HepG2 (cell line): Measurements from ENCODE around the gene VSIG10L. TPM values are rescaled to one million over a fixed set of nuclear protein-coding genes. Genes with fewer than 3 reads are reported as not detected.

Experiments
- EP300 ChIP-seq, 3 experiments: sonication (generic) in 1 of 3; formaldehyde crosslinking in 1 of 3; IDR thresholded peaks; 2 replicates each; pipeline versions ENCODE4 v1.5.1 to v1.6.1; 2011 to 2020; ENCODE audit warnings: low read depth in 2 of 3, low read length in 2 of 3, borderline replicate concordance in 1 of 3, improper control_type of control experiment in 1 of 3, mild to moderate bottlenecking in 1 of 3, missing genetic modification reagents in 1 of 3, moderate library complexity in 1 of 3
- HIVEP1 ChIP-seq: sonication (generic); formaldehyde crosslinking; IDR thresholded peaks from 2 replicates; pipeline ENCODE4 v1.4.0; 2020; ENCODE audit warnings: mild to moderate bottlenecking, missing genetic modification reagents
- KDM3A ChIP-seq: IDR thresholded peaks from 2 replicates; pipeline ENCODE4 v1.6.1; 2018; ENCODE audit warnings: low read depth, missing compliant biosample characterization
- MAFF ChIP-seq: IDR thresholded peaks from 2 replicates; pipeline ENCODE4 v1.6.1; 2011; ENCODE audit warnings: low read depth, low read length, improper control_type of control experiment
- MED8 ChIP-seq: sonication (generic); formaldehyde crosslinking; IDR thresholded peaks from 2 replicates; pipeline ENCODE4 v1.8.1; 2023; ENCODE audit warnings: mild to moderate bottlenecking, missing genetic modification reagents; ENCODE audit not compliant: insufficient replicate concordance
- SALL2 ChIP-seq: sonication (generic); formaldehyde crosslinking; IDR thresholded peaks from 2 replicates; pipeline ENCODE4 v1.8.1; 2023; ENCODE audit warnings: mild to moderate bottlenecking, missing genetic modification reagents, inconsistent platforms
- SMAD1 ChIP-seq: sonication (generic); formaldehyde crosslinking; IDR thresholded peaks from 2 replicates; pipeline ENCODE4 v1.4.0; 2020; ENCODE audit warnings: missing genetic modification reagents, low read depth, mild to moderate bottlenecking, borderline replicate concordance
- SP4 ChIP-seq: sonication (generic); formaldehyde crosslinking; IDR thresholded peaks from 2 replicates; pipeline ENCODE4 v1.8.1; 2023; ENCODE audit warnings: mild to moderate bottlenecking, missing genetic modification reagents
- SYNCRIP ChIP-seq: fragments of 200-400 bp; formaldehyde crosslinking; IDR thresholded peaks from 2 replicates; pipeline ENCODE4 v1.6.1; 2018; ENCODE audit warnings: mild to moderate bottlenecking, low read depth, low read length; ENCODE audit not compliant: insufficient read depth
- TEAD2 ChIP-seq: sonication (generic); formaldehyde crosslinking; IDR thresholded peaks from 2 replicates; pipeline ENCODE4 v1.9.0; 2021; ENCODE audit warnings: missing genetic modification reagents
- TOE1 ChIP-seq: sonication (generic); formaldehyde crosslinking; IDR thresholded peaks from 2 replicates; pipeline ENCODE4 v1.4.0; 2020; ENCODE audit warnings: mild to moderate bottlenecking, missing genetic modification reagents
- TP53 ChIP-seq: sonication (generic); formaldehyde crosslinking; conservative IDR thresholded peaks from 2 replicates; pipeline ENCODE4 v1.4.0; 2020; ENCODE audit warnings: missing genetic modification reagents
- ZNF232 ChIP-seq: sonication (generic); formaldehyde crosslinking; IDR thresholded peaks from 2 replicates; pipeline ENCODE4 v1.4.0; 2020; ENCODE audit warnings: missing genetic modification reagents, borderline replicate concordance
- ZNF296 ChIP-seq: sonication (generic); formaldehyde crosslinking; conservative IDR thresholded peaks from 2 replicates; pipeline ENCODE4 v1.5.0; 2020; ENCODE audit warnings: mild to moderate bottlenecking, missing genetic modification reagents
- ZNF383 ChIP-seq: sonication (generic); formaldehyde crosslinking; IDR thresholded peaks from 2 replicates; pipeline ENCODE4 v1.4.0; 2020; ENCODE audit warnings: missing genetic modification reagents, mild to moderate bottlenecking, borderline replicate concordance
- ZNF451 ChIP-seq: sonication (generic); formaldehyde crosslinking; IDR thresholded peaks from 2 replicates; pipeline ENCODE4 v1.5.0; 2020; ENCODE audit warnings: mild to moderate bottlenecking, missing genetic modification reagents
- ZNF577 ChIP-seq: sonication (generic); formaldehyde crosslinking; IDR thresholded peaks from 2 replicates; pipeline ENCODE4 v1.4.0; 2020; ENCODE audit warnings: mild to moderate bottlenecking, low read depth, missing genetic modification reagents, borderline replicate concordance
- ZNF616 ChIP-seq: sonication (generic); formaldehyde crosslinking; IDR thresholded peaks from 2 replicates; pipeline ENCODE4 v1.5.0; 2020; ENCODE audit warnings: low read depth, mild to moderate bottlenecking, missing genetic modification reagents
- ZNF644 ChIP-seq: IDR thresholded peaks from 2 replicates; pipeline ENCODE4 v1.6.1; 2016; ENCODE audit warnings: low read depth
- ZNF768 ChIP-seq: sonication (generic); formaldehyde crosslinking; IDR thresholded peaks from 2 replicates; pipeline ENCODE4 v1.4.0; 2020; ENCODE audit warnings: missing genetic modification reagents
- ZNF782 ChIP-seq: sonication (generic); formaldehyde crosslinking; IDR thresholded peaks from 2 replicates; pipeline ENCODE4 v1.4.0; 2020; ENCODE audit warnings: missing genetic modification reagents, mild to moderate bottlenecking, borderline replicate concordance
- ZSCAN12 ChIP-seq: sonication (generic); formaldehyde crosslinking; IDR thresholded peaks from 2 replicates; pipeline ENCODE4 v1.9.0; 2021; ENCODE audit warnings: mild to moderate bottlenecking, missing genetic modification reagents
- polyA plus RNA-seq, 8 experiments: library from polyadenylated mRNA; depleted of rRNA in 3 of 8; stranded (reverse) in 7 of 8; unstranded in 1 of 8; fragments of >200 nt; fragmentation: Illumina TruSeq in 4 of 8; extraction: Trizol in 4 of 8; gene quantifications; 2 replicates each; pipeline versions ENCODE4 v1.2.1 to v1.2.3, GENCODE V29; 2011 to 2016; ENCODE audit warnings: low read depth in 4 of 8, missing spikeins in 1 of 8, mixed read lengths in 1 of 8; ENCODE audit not compliant: insufficient read depth in 1 of 8
- total RNA-seq, 5 experiments: library from RNA; depleted of rRNA; stranded (reverse); fragments of >200 nt; fragmentation: Illumina TruSeq; extraction: Trizol; gene quantifications; 2 replicates each; pipeline ENCODE4 v1.2.3, GENCODE V29; 2016; ENCODE audit warnings: low read depth in 1 of 5
- TF ChIP-seq, protein P1 (sequence below): sonication (generic); formaldehyde crosslinking; IDR thresholded peaks from 2 replicates; pipeline ENCODE4 v1.5.1; 2020; ENCODE audit warnings: mild to moderate bottlenecking, missing genetic modification reagents, moderate library complexity
- TF ChIP-seq, protein P2 (sequence below): sonication (generic); formaldehyde crosslinking; IDR thresholded peaks from 2 replicates; pipeline ENCODE4 v1.5.0; 2020; ENCODE audit warnings: missing genetic modification reagents
- TF ChIP-seq, protein P3 (sequence below): sonication (generic); formaldehyde crosslinking; IDR thresholded peaks from 2 replicates; pipeline ENCODE4 v1.9.0; 2021; ENCODE audit warnings: missing genetic modification reagents, mild to moderate bottlenecking, borderline replicate concordance

Gene VSIG10L
- total and polyA plus RNA-seq, 2 of the 13 experiments (the other 11 are each of a cell fraction or from before 2014, with no cell fraction given): 2.7 to 8.5 TPM

GRCh38 chr19:51365211-51365964 is 23.4 kb upstream of the VSIG10L start (continued):
- TF ChIP-seq EP300 (IDR thresholded peaks at IDR 0.05; ENCODE audit: low read depth in 2 of 2, low read length in 2 of 2) (peak in 1 of 2 experiments; percentile 74; a peak in 2 of 4 replicates), EP300 (CRISPR knock-in tag; IDR thresholded peaks at IDR 0.05; ENCODE audit: borderline replicate concordance) (peak; percentile 81), TP53 (CRISPR knock-in tag) (no peak), ZNF577 (CRISPR knock-in tag) (no peak), ZNF451 (CRISPR knock-in tag) (0 out of 2 replicates have a peak, but pooled peaks have one; percentile 9), ZNF296 (CRISPR knock-in tag) (peak; percentile 76; the same call in 1 of the 2 replicates), ZNF768 (CRISPR knock-in tag) (peak; percentile 44; the same call in 1 of the 2 replicates), MAFF (no peak), HIVEP1 (CRISPR knock-in tag) (no peak), ZNF782 (CRISPR knock-in tag) (no peak), KDM3A (0 out of 2 replicates have a peak, but pooled peaks have one; percentile 19), ZNF644 (CRISPR knock-in tag) (no peak), SMAD1 (no peak), ZNF616 (CRISPR knock-in tag) (no peak), SP4 (CRISPR knock-in tag) (no peak), ZNF383 (CRISPR knock-in tag) (0 out of 2 replicates have a peak, but pooled peaks have one; percentile 76), MED8 (peak; percentile 83), TEAD2 (no peak), ZSCAN12 (CRISPR knock-in tag) (no peak), ZNF232 (CRISPR knock-in tag) (no peak), TOE1 (CRISPR knock-in tag) (peak; percentile 31; the same call in 1 of the 2 replicates), SYNCRIP (no peak), SALL2 (CRISPR knock-in tag) (0 out of 2 replicates have a peak, but pooled peaks have one; percentile 8)
- TF ChIP-seq, protein P1, sequence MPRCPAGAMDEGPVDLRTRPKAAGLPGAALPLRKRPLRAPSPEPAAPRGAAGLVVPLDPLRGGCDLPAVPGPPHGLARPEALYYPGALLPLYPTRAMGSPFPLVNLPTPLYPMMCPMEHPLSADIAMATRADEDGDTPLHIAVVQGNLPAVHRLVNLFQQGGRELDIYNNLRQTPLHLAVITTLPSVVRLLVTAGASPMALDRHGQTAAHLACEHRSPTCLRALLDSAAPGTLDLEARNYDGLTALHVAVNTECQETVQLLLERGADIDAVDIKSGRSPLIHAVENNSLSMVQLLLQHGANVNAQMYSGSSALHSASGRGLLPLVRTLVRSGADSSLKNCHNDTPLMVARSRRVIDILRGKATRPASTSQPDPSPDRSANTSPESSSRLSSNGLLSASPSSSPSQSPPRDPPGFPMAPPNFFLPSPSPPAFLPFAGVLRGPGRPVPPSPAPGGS (CRISPR knock-in tag): no peak
- TF ChIP-seq, protein P2, sequence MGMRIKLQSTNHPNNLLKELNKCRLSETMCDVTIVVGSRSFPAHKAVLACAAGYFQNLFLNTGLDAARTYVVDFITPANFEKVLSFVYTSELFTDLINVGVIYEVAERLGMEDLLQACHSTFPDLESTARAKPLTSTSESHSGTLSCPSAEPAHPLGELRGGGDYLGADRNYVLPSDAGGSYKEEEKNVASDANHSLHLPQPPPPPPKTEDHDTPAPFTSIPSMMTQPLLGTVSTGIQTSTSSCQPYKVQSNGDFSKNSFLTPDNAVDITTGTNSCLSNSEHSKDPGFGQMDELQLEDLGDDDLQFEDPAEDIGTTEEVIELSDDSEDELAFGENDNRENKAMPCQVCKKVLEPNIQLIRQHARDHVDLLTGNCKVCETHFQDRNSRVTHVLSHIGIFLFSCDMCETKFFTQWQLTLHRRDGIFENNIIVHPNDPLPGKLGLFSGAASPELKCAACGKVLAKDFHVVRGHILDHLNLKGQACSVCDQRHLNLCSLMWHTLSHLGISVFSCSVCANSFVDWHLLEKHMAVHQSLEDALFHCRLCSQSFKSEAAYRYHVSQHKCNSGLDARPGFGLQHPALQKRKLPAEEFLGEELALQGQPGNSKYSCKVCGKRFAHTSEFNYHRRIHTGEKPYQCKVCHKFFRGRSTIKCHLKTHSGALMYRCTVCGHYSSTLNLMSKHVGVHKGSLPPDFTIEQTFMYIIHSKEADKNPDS (CRISPR knock-in tag): no peak
- TF ChIP-seq, protein P3, sequence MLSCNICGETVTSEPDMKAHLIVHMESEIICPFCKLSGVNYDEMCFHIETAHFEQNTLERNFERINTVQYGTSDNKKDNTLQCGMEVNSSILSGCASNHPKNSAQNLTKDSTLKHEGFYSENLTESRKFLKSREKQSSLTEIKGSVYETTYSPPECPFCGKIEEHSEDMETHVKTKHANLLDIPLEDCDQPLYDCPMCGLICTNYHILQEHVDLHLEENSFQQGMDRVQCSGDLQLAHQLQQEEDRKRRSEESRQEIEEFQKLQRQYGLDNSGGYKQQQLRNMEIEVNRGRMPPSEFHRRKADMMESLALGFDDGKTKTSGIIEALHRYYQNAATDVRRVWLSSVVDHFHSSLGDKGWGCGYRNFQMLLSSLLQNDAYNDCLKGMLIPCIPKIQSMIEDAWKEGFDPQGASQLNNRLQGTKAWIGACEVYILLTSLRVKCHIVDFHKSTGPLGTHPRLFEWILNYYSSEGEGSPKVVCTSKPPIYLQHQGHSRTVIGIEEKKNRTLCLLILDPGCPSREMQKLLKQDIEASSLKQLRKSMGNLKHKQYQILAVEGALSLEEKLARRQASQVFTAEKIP (CRISPR knock-in tag): no peak
